HG03565 (cell line): ENCODE measurements around the gene ISLR.

Experiments used
- ATAC-seq: cut with Tn5 transposase; IDR thresholded peaks from one replicate; pipeline ENCODE4 v1.9.1; 2021; ENCODE audit warnings: mild to moderate bottlenecking, moderate library complexity; ENCODE audit not compliant: unreplicated experiment

Gene ISLR

GRCh38 chr15:74192751-74193150, 19.2 kb downstream of the ISLR start:
- ATAC-seq: no peak

GRCh38 chr15:74193299-74193718, 19.8 kb downstream of the ISLR start:
- ATAC-seq: no peak

- ATAC-seq: no peak
Measured at GRCh38 chr15:74193905-74194304, 20.4 kb downstream of the ISLR start.

- no peak for ATAC-seq
Measured at GRCh38 chr15:74194572-74195559, 21.4 kb downstream of the ISLR start.

- ATAC-seq: no peak
Measured at GRCh38 chr15:74196175-74196574, 22.7 kb downstream of the ISLR start.

- no peak for ATAC-seq
Measured at GRCh38 chr15:74197176-74197965, 23.9 kb downstream of the ISLR start.

GRCh38 chr15:74199297-74199652, 25.8 kb downstream of the ISLR start:
- no peak for ATAC-seq

GRCh38 chr15:74200412-74200815, 26.9 kb downstream of the ISLR start:
- no peak for ATAC-seq

GRCh38 chr15:74200871-74201419, 27.4 kb downstream of the ISLR start:
- ATAC-seq: no peak

- ATAC-seq: no peak
Measured at GRCh38 chr15:74201710-74202420, 28.4 kb downstream of the ISLR start.

GRCh38 chr15:74202452-74203401, 29.2 kb downstream of the ISLR start, which contains the start of gene STRA6:
STRA6 (minus strand) TSS chr15:74202787; CDS start chr15:74202267, 520 bp downstream.
- ATAC-seq: no peak

- no peak for ATAC-seq
Measured at GRCh38 chr15:74203914-74204431, 30.5 kb downstream of the ISLR start.

GRCh38 chr15:74205582-74205947, 32.1 kb downstream of the ISLR start:
- ATAC-seq: no peak

- no peak for ATAC-seq
Measured at GRCh38 chr15:74206801-74207281, 33.3 kb downstream of the ISLR start.

- ATAC-seq: no peak
Measured at GRCh38 chr15:74207652-74208440, 34.3 kb downstream of the ISLR start.

- ATAC-seq: no peak
Measured at GRCh38 chr15:74208496-74208895, 35.0 kb downstream of the ISLR start.

GRCh38 chr15:74208901-74209559, 35.5 kb downstream of the ISLR start:
- no peak for ATAC-seq

- no peak for ATAC-seq
Measured at GRCh38 chr15:74209560-74209958, 36.0 kb downstream of the ISLR start.
